Bronchial epithelial cell (primary cell): ENCODE data around the gene C10orf90. TPM values are rescaled to one million over a fixed set of nuclear protein-coding genes. Genes with fewer than 3 reads are reported as not detected.
A peak's percentile ranks its signal among the peaks of the same experiment; 100 is the strongest.

Experiments used
- DNase-seq: peaks from one replicate; pipeline ENCODE4 v3.0.0-alpha.2; 2010; ENCODE audit warnings: low read depth
- FAIRE-seq: peaks from 2 replicates; lab custom pipeline; 2011; peaks lifted over from hg19 to GRCh38; lab: Jason Lieb, UNC
- H3K27me3 ChIP-seq: 2 replicates; pipeline ENCODE4 v1.5.1; 2011; ENCODE audit warnings: low read length; ENCODE audit not compliant: control insufficient read depth, insufficient read depth
- H3K36me3 ChIP-seq: 2 replicates; pipeline ENCODE4 v1.5.1; 2011; ENCODE audit warnings: low read length; ENCODE audit not compliant: control insufficient read depth, insufficient read depth
- H3K4me3 ChIP-seq: 2 replicates; pipeline ENCODE4 v1.5.1; 2011; ENCODE audit warnings: mild to moderate bottlenecking, low read depth, low read length, control low read depth
- CTCF ChIP-seq: IDR thresholded peaks from 2 replicates; pipeline ENCODE4 v1.5.1; 2011; ENCODE audit warnings: mild to moderate bottlenecking, moderate library complexity, low read length, control low read depth, inconsistent platforms; ENCODE audit not compliant: insufficient read depth, severe bottlenecking
- total RNA-seq: library from RNA; depleted of rRNA; stranded (reverse); fragments of >200 nt; gene quantifications from 2 replicates; pipeline ENCODE4 v1.2.1, GENCODE V29; 2014

C10orf90 gene
- total RNA-seq, 1 donor from 2014 or later = not detected

- TF ChIP-seq CTCF = no peak
- no peaks in the 10 kb centered on the region for H3K27me3 ChIP-seq
- DNase-seq = no peak
- H3K36me3 ChIP-seq = no peaks in the 10 kb centered on the region
- no peak for FAIRE-seq
- no peak overlapping the region for H3K4me3 ChIP-seq
These were observed 15.3 kb upstream of the C10orf90 start for GRCh38 chr10:126685756-126686155.

- no peak for FAIRE-seq
- Histone ChIP-seq H3K27me3 (no peaks in the 10 kb centered on the region), H3K36me3 (no peaks in the 10 kb centered on the region), H3K4me3 (no peak overlapping the region)
- no peak for TF ChIP-seq CTCF
- DNase-seq = peak; percentile 42
These were observed 13.8 kb upstream of the C10orf90 start for GRCh38 chr10:126684171-126684745.

GRCh38 chr10:126683466-126683865 lies 13.0 kb upstream of the C10orf90 start:
- no peak for TF ChIP-seq CTCF
- no peak overlapping the region for H3K4me3 ChIP-seq
- H3K27me3 ChIP-seq = no peaks in the 10 kb centered on the region
- no peak for DNase-seq
- no peak for FAIRE-seq
- no peaks in the 10 kb centered on the region for H3K36me3 ChIP-seq

- DNase-seq = no peak
- no peak overlapping the region for H3K4me3 ChIP-seq
- no peaks in the 10 kb centered on the region for H3K36me3 ChIP-seq
- H3K27me3 ChIP-seq = no peaks in the 10 kb centered on the region
- TF ChIP-seq CTCF = no peak
- no peak for FAIRE-seq
These were observed 5.4 kb upstream of the C10orf90 start for GRCh38 chr10:126675656-126676438.

GRCh38 chr10:126674741-126675515 lies 4.4 kb upstream of the C10orf90 start:
- FAIRE-seq = no peak

More at GRCh38 chr10:126674741-126675515, 4.4 kb upstream of the C10orf90 start:
- no peak for DNase-seq
- Histone ChIP-seq H3K27me3 (no peaks in the 10 kb centered on the region), H3K36me3 (no peaks in the 10 kb centered on the region), H3K4me3 (no peak overlapping the region)
- no peak for TF ChIP-seq CTCF
